IPS-20b (cell line): ENCODE measurements around the gene ACOXL.

ENCODE experiments used
- H3K27ac ChIP-seq: one replicate; pipeline ENCODE4 v1.5.1; 2013; ENCODE audit warnings: low read length
- H3K27me3 ChIP-seq: 2 replicates; pipeline ENCODE4 v1.6.1; 2013; ENCODE audit warnings: mild to moderate bottlenecking, low read length, inconsistent platforms; ENCODE audit not compliant: insufficient read depth
- H3K36me3 ChIP-seq: 2 replicates; pipeline ENCODE4 v1.6.1; 2013; ENCODE audit warnings: low read depth, mild to moderate bottlenecking, inconsistent platforms, low read length, moderate library complexity; ENCODE audit not compliant: insufficient read depth
- H3K4me1 ChIP-seq: 2 replicates; pipeline ENCODE4 v1.6.1; 2013; ENCODE audit warnings: mild to moderate bottlenecking, control low read depth, inconsistent platforms, low read length, moderate library complexity; ENCODE audit not compliant: insufficient read depth
- H3K4me3 ChIP-seq: 2 replicates; pipeline ENCODE4 v1.5.1; 2013; ENCODE audit warnings: mild to moderate bottlenecking, low read length, inconsistent platforms
- H3K9ac ChIP-seq: 2 replicates; pipeline ENCODE4 v1.6.1; 2013; ENCODE audit warnings: low read depth, mild to moderate bottlenecking, inconsistent platforms, low read length, moderate library complexity
- H3K9me3 ChIP-seq: 2 replicates; pipeline ENCODE4 v1.6.1; 2013; ENCODE audit warnings: mild to moderate bottlenecking, low read depth, low read length, inconsistent platforms; ENCODE audit not compliant: insufficient read depth

The ACOXL gene

DNA sequence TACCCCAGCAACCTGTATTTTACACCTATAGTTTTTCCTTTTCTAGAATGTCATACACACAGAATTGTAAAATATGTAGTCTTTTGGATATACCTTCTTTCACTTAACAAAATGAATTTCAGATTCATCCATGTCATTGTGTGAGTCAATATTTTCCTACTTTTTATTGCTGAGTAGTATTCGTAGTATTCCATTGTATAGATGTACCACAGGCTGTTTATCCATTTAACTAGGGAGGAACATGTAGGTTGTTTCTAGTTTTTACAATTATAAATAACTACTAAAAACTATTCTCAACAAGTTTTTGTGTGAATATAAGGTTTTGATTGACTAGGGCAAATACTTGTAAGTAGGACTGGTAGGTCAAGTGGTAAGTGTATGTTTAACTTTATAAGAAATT lies 187.4 kb downstream of the ACOXL start:
- no peaks in the 10 kb centered on the region for H3K27me3 ChIP-seq

DNA sequence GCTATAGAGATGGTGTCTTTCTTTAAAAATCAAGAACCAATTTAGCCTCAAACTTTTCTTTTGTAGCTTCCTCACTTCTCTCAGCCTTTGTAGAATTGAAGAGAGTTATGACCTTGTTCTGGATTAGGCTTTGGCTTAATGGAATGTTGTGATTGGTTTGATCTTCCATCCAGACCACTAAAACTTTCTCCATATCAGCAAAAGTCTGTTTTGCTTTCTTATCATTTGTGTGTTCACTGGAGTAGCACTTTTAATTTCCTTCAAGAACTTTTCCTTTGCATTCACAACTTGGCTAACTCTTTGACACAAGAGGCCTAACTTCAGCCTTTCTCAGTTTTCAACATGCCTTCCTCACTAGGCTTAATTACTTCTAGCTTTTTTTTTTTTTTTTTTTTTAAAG lies 193.1 kb downstream of the ACOXL start:
- H3K9ac ChIP-seq: no peak overlapping the region
- H3K4me3 ChIP-seq: no peak overlapping the region
- no peak overlapping the region for H3K27ac ChIP-seq
- H3K36me3 ChIP-seq: no peaks in the 10 kb centered on the region
- H3K27me3 ChIP-seq: no peaks in the 10 kb centered on the region
- peaks cover 36% of the 10 kb centered on the region for H3K9me3 ChIP-seq
- no peaks in the 10 kb centered on the region for H3K4me1 ChIP-seq

More for the DNA sequence above, 187.4 kb downstream of the ACOXL start:
- no peak overlapping the region for H3K4me3 ChIP-seq
- H3K36me3 ChIP-seq: no peaks in the 10 kb centered on the region
- H3K9ac ChIP-seq: no peak overlapping the region
- no peak overlapping the region for H3K27ac ChIP-seq
- no peaks in the 10 kb centered on the region for H3K9me3 ChIP-seq
- H3K4me1 ChIP-seq: no peaks in the 10 kb centered on the region

DNA sequence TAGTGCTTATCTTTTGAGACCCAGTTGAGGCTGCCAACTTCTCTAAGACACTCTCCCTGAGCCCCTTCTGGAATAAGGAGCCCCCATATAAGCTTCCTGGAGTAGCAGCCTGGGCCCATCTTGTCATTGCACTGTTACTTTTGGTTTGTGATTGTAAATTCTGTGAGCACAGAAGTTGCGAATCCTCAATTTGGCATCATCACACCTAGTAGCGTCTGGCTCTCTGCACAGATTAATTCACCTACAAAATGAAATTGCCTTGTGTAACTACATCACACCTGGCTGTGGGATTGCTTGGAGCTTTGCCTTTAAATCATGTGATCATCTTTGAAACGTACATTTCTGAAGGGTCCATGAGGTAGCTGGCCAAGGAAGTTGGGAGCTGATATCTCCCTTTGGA lies 195.2 kb downstream of the ACOXL start:
- Histone ChIP-seq H3K4me1 (no peaks in the 10 kb centered on the region), H3K36me3 (no peaks in the 10 kb centered on the region), H3K9me3 (peaks cover 38% of the 10 kb centered on the region), H3K27ac (no peak overlapping the region), H3K4me3 (no peak overlapping the region), H3K27me3 (no peaks in the 10 kb centered on the region), H3K9ac (no peak overlapping the region)

DNA sequence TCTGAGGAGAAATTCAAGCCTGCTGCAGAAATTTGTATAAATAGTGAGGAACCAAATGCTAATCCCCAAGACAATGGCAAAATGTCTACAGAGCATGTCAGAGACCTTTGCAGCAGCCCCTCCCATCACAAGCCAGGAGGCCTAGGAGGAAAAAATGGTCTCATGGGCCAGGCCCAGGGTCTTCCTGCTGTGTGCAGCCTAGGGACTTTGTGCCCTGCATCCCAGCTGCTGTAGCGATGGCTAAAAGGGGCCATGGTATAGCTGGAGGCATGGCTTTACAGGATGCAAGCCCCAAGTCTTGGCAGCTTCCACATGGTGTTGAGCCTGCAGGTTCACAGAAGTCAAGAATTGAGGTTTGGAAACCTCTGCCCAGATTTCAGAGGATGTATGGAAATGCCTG lies 197.2 kb downstream of the ACOXL start:
- Histone ChIP-seq H3K27me3 (no peaks in the 10 kb centered on the region), H3K4me1 (no peaks in the 10 kb centered on the region), H3K36me3 (peaks cover 3% of the 10 kb centered on the region; the same call in 1 of the 2 replicates), H3K4me3 (no peak overlapping the region), H3K9ac (no peak overlapping the region), H3K9me3 (peaks cover 38% of the 10 kb centered on the region), H3K27ac (no peak overlapping the region)

- Histone ChIP-seq H3K36me3 (peaks cover 3% of the 10 kb centered on the region; the same call in 1 of the 2 replicates), H3K4me1 (no peaks in the 10 kb centered on the region), H3K9ac (no peak overlapping the region), H3K27ac (no peak overlapping the region), H3K9me3 (peaks cover 38% of the 10 kb centered on the region), H3K27me3 (no peaks in the 10 kb centered on the region), H3K4me3 (no peak overlapping the region)
These were observed 199.3 kb downstream of the ACOXL start for GRCh38 chr2:110931648-110932047.

GRCh38 chr2:110933420-110933819 lies 201.0 kb downstream of the ACOXL start:
- H3K36me3 ChIP-seq: peaks cover 3% of the 10 kb centered on the region; the same call in 1 of the 2 replicates
- H3K27me3 ChIP-seq: no peaks in the 10 kb centered on the region
- no peaks in the 10 kb centered on the region for H3K4me1 ChIP-seq
- no peak overlapping the region for H3K9ac ChIP-seq
- H3K27ac ChIP-seq: no peak overlapping the region
- H3K4me3 ChIP-seq: no peak overlapping the region
- peaks cover 23% of the 10 kb centered on the region for H3K9me3 ChIP-seq

DNA sequence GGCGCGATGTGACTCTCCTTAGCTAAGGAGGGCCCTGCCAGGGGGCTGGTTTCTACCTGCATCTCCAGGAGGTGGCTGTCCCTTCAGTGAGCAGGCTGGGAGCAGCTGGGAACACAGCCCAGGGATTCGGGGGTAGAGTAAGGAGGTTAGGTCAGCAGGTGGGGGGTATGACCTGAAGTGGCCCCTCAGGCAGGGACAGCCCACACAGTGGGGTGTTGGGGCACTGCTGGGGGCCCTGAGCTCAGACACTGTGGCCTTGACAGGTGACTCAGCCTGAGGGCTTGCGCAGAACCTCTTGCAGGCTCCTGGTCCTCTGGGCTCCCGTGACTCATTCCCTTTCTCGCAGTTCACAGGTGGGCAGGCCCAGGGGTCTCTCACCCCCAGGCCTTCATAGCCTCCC lies 202.6 kb downstream of the ACOXL start:
- Histone ChIP-seq H3K27ac (no peak overlapping the region), H3K4me3 (no peak overlapping the region), H3K9ac (no peak overlapping the region), H3K36me3 (peaks cover 3% of the 10 kb centered on the region; the same call in 1 of the 2 replicates), H3K27me3 (no peaks in the 10 kb centered on the region), H3K4me1 (no peaks in the 10 kb centered on the region), H3K9me3 (peaks cover 8% of the 10 kb centered on the region)

DNA sequence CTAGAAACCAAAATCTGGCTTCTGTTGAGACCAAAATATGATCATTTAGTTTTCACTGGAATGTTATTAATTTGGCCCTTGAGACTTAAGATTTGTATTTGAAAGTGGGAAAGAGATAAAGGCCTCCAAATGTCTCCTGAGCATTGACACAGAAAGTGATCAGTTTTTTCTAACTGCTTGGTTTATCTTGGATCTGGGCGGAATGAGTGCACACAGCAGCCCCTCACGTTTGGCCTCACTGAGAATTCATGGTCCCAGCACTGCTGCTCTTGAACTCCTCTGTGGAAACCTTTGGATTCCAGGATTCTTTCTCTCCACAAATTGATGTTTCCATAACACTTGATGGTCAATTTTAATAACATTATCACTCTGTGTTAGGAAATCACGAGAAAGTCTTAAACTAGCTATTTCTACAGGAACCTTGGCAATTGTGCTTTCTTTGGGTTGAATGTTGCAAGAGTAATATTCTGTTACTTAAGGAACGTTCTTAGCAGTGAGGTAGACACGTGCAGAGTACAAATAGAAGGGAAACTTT lies 208.1 kb downstream of the ACOXL start:
- Histone ChIP-seq H3K27me3 (no peaks in the 10 kb centered on the region), H3K9me3 (no peaks in the 10 kb centered on the region), H3K4me1 (no peaks in the 10 kb centered on the region), H3K4me3 (no peak overlapping the region), H3K27ac (no peak overlapping the region), H3K36me3 (no peaks in the 10 kb centered on the region), H3K9ac (no peak overlapping the region)

GRCh38 chr2:110941226-110941625 lies 208.9 kb downstream of the ACOXL start:
- Histone ChIP-seq H3K9ac (no peak overlapping the region), H3K4me3 (no peak overlapping the region), H3K36me3 (no peaks in the 10 kb centered on the region), H3K27ac (no peak overlapping the region), H3K4me1 (no peaks in the 10 kb centered on the region), H3K27me3 (no peaks in the 10 kb centered on the region), H3K9me3 (no peaks in the 10 kb centered on the region)

DNA sequence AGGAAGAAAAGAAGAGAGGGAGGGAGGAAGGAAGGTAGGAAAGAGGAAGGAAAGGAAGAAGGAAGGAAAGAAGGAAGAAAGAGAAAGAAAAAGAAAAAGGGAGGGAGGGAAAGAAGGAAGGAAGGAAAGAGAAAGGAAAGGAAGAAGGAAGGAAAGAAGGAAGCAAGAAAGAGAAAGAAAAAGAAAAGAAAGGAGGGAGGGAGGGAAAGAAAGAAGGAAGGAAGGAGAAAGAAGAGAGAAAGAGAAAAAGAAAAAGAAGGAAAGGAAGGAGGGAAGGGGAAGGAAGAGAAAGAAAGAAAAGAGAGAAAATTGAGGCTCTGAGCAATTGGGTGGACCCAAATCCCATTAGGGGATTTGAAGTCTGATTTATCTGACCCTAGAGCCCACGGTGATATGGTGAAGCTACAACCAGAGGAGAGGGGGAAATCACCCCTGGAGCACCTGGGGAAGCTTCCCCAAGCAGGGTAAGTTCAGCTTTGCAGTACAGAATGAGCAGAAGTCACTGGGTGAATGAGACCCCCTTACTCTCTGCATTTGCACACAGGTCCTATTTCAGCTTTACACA lies 210.8 kb downstream of the ACOXL start:
- no peaks in the 10 kb centered on the region for H3K9me3 ChIP-seq
- H3K4me1 ChIP-seq: no peaks in the 10 kb centered on the region
- H3K27me3 ChIP-seq: no peaks in the 10 kb centered on the region
- no peak overlapping the region for H3K4me3 ChIP-seq
- H3K9ac ChIP-seq: no peak overlapping the region
- no peaks in the 10 kb centered on the region for H3K36me3 ChIP-seq
- H3K27ac ChIP-seq: no peak overlapping the region

DNA sequence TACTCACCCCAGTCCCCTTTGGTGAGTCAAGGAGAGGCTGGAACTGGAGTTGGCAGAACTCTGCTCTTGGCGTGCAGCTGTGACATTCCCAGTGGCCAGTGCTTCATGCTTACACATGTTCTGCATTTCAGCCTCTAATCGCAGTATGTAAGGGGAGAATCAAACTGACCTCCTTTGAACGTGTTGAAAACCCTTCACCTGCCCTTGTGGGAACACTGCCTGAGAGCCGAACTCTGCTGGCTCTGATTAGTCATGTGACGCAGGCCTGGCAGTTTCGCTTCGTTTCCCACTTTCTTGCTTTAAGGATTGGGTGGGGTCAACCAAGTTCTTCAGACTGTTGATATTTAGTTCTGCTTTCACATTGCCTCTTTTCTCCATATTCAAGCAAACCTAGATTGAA lies 214.5 kb downstream of the ACOXL start:
- no peaks in the 10 kb centered on the region for H3K27me3 ChIP-seq
- no peaks in the 10 kb centered on the region for H3K36me3 ChIP-seq
- H3K4me3 ChIP-seq: no peak overlapping the region
- no peaks in the 10 kb centered on the region for H3K4me1 ChIP-seq
- H3K9ac ChIP-seq: no peak overlapping the region
- H3K27ac ChIP-seq: no peak overlapping the region
- H3K9me3 ChIP-seq: no peaks in the 10 kb centered on the region

DNA sequence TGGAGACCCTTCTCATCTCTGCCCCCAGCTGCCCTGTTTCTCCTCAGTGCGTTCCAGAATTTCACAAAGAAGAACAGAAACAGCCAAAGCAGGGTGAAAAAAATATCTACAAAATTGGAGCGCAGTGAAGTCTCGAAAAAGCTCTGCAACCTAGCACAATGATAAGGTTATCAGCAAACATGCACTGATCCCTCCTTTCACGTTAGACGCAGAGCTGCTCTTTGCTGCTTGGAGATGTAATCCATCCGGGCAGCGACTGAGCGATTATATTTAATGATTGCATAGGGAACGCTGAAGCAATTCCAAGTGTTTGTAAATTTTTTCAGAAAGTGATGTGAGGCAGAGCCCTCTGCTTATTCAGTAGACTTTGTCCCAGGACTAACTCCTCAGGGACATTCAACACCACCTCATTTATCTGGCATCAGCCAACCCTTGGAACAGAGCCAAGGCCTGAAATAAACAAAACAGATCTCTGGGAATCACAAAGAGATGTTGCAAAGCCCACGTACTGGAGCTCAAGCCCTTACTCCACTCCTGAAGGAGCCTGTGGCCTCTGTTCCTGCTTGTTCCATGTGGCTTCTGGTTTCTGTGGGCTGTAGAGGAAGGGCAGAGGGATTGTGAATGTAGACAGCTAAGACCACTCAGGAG lies 215.8 kb downstream of the ACOXL start:
- no peaks in the 10 kb centered on the region for H3K27me3 ChIP-seq

More for the DNA sequence above, 215.8 kb downstream of the ACOXL start:
- Histone ChIP-seq H3K36me3 (no peaks in the 10 kb centered on the region), H3K9me3 (no peaks in the 10 kb centered on the region), H3K4me3 (no peak overlapping the region), H3K27ac (no peak overlapping the region), H3K4me1 (no peaks in the 10 kb centered on the region), H3K9ac (no peak overlapping the region)
